Loucy (cell line): ENCODE measurements around the gene IER5.

Experiments
- CTCF ChIP-seq: fragments of 200-600 bp; sonication (generic); conservative IDR thresholded peaks from 2 replicates; pipeline ENCODE4 v1.5.1; 2014; ENCODE audit warnings: mild to moderate bottlenecking, antibody characterized with exemption, low read length
- EZH2phosphoT487 ChIP-seq: fragments of 200-600 bp; IDR thresholded peaks from 2 replicates; pipeline ENCODE4 v1.6.1; 2018; ENCODE audit warnings: antibody characterized with exemption, mild to moderate bottlenecking, moderate library complexity, borderline replicate concordance

GRCh38 chr1:181111559-181111958 lies 23.1 kb downstream of the IER5 start:
- TF ChIP-seq CTCF (no peak), EZH2phosphoT487 (no peak)
